Bronchial epithelial cell (primary cell): ENCODE results near the gene EBNA1BP2. TPM values are rescaled to one million over a fixed set of nuclear protein-coding genes. Genes with fewer than 3 reads are reported as not detected.

Experiments
- DNase-seq: peaks from one replicate; pipeline ENCODE4 v3.0.0-alpha.2; 2010; ENCODE audit warnings: low read depth
- FAIRE-seq: peaks from 2 replicates; lab custom pipeline; 2011; peaks lifted over from hg19 to GRCh38; lab: Jason Lieb, UNC
- H3K27me3 ChIP-seq: 2 replicates; pipeline ENCODE4 v1.5.1; 2011; ENCODE audit warnings: low read length; ENCODE audit not compliant: control insufficient read depth, insufficient read depth
- H3K36me3 ChIP-seq: 2 replicates; pipeline ENCODE4 v1.5.1; 2011; ENCODE audit warnings: low read length; ENCODE audit not compliant: control insufficient read depth, insufficient read depth
- H3K4me3 ChIP-seq: 2 replicates; pipeline ENCODE4 v1.5.1; 2011; ENCODE audit warnings: mild to moderate bottlenecking, low read depth, low read length, control low read depth
- total RNA-seq: library from RNA; depleted of rRNA; stranded (reverse); fragments of >200 nt; gene quantifications from 2 replicates; pipeline ENCODE4 v1.2.1, GENCODE V29; 2014
- TF ChIP-seq, protein P1 (sequence below): IDR thresholded peaks from 2 replicates; pipeline ENCODE4 v1.5.1; 2011; ENCODE audit warnings: mild to moderate bottlenecking, moderate library complexity, low read length, control low read depth, inconsistent platforms; ENCODE audit not compliant: insufficient read depth, severe bottlenecking

Gene EBNA1BP2
- total RNA-seq, 1 donor from 2014 or later, result 186 TPM

DNA sequence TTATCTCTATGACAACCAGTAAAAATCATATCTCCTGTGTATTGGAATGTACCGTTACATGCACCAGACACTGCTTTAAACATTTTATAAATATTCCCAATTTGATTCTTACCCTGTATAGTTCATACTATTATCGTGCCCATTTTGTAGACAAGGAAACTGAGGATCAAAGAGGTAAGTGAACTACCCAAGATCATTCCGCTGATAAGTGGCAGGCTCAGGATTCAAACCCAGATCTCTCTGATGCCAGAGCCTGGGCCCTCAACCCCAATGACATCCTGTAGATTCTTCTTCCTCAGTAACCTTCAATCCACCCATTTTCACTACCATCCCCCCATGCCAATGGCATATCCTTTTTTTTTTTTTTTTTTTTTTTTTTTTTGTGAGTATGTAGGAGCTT lies 12.3 kb upstream of the EBNA1BP2 start:
- Histone ChIP-seq H3K36me3 (no peaks in the 10 kb centered on the region), H3K27me3 (no peaks in the 10 kb centered on the region), H3K4me3 (no peak overlapping the region)
- FAIRE-seq (no peak), DNase-seq (no peak)
- TF ChIP-seq, protein P1, sequence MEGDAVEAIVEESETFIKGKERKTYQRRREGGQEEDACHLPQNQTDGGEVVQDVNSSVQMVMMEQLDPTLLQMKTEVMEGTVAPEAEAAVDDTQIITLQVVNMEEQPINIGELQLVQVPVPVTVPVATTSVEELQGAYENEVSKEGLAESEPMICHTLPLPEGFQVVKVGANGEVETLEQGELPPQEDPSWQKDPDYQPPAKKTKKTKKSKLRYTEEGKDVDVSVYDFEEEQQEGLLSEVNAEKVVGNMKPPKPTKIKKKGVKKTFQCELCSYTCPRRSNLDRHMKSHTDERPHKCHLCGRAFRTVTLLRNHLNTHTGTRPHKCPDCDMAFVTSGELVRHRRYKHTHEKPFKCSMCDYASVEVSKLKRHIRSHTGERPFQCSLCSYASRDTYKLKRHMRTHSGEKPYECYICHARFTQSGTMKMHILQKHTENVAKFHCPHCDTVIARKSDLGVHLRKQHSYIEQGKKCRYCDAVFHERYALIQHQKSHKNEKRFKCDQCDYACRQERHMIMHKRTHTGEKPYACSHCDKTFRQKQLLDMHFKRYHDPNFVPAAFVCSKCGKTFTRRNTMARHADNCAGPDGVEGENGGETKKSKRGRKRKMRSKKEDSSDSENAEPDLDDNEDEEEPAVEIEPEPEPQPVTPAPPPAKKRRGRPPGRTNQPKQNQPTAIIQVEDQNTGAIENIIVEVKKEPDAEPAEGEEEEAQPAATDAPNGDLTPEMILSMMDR, result no peak

DNA sequence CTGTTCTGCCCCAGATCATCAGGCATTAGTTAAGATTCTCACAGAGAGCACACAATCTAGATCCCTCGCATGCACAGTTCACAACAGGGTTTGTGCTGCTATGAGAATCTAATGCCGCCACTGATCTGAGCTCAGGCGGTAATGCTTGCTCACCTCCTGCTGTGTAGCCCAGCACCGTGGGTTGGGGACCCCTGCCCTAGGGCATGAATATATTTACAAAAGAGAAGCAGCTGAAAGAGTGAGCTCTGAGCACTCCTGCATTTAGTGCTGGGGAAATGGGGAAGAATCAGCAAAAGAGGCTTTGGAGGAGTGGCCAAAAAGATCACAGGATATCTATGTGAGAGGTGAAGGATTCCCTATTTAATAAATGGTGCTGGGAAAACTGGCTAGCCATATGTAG lies 5.6 kb upstream of the EBNA1BP2 start:
- peaks cover 8% of the 10 kb centered on the region for H3K27me3 ChIP-seq
- no peaks in the 10 kb centered on the region for H3K36me3 ChIP-seq
- DNase-seq (no peak), FAIRE-seq (no peak)
- TF ChIP-seq, protein P1, result no peak
- no peak overlapping the region for H3K4me3 ChIP-seq

DNA sequence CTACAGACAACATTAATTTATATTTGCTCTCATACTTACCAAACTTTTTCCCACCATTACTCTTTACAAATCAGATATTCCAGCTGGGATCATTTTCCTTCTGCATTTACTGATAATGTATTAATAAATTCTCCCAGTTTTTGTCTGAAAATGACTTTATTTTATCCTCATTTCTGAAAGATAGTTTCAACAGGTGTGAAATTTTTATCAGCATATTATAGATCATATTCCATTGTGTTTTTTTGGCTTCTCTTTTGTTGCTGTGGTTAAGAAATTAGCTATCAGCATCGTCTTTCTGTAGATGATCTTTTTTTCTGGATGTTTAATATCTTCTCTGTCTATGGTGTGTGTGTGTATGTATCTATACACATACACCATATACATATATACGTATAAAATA lies 2.8 kb upstream of the EBNA1BP2 start:
- Histone ChIP-seq H3K27me3 (peaks cover 8% of the 10 kb centered on the region), H3K36me3 (peaks cover 3% of the 10 kb centered on the region), H3K4me3 (no peak overlapping the region)
- FAIRE-seq (no peak), DNase-seq (no peak)
- TF ChIP-seq, protein P1, result no peak

DNA sequence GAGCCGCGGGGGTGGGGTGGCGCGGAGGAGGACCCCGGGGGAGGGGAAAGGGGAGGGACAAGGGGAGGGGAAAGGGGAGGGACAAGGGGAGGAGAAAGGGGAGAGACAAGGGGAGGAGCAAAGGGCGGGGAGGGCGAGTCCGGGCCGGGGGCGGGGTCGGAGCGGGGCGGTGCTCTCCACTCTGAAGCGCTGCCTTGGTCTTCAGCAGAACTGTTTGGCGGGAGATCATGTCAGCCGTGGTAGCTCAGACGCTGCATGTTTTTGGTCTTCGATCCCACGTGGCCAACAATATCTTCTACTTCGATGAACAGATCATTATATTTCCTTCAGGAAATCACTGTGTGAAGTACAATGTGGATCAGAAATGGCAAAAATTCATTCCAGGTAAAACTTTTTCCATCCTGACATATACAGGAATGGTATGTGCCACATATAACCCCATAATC lies 460 bp upstream of the EBNA1BP2 start:
- FAIRE-seq (no peak), DNase-seq (peak; percentile 51)
- TF ChIP-seq, protein P1, result no peak
- H3K27me3 ChIP-seq, result peaks cover 6% of the 10 kb centered on the region
- H3K4me3 ChIP-seq, result peak overlapping the region; percentile 87
- H3K36me3 ChIP-seq, result peaks cover 17% of the 10 kb centered on the region

DNA sequence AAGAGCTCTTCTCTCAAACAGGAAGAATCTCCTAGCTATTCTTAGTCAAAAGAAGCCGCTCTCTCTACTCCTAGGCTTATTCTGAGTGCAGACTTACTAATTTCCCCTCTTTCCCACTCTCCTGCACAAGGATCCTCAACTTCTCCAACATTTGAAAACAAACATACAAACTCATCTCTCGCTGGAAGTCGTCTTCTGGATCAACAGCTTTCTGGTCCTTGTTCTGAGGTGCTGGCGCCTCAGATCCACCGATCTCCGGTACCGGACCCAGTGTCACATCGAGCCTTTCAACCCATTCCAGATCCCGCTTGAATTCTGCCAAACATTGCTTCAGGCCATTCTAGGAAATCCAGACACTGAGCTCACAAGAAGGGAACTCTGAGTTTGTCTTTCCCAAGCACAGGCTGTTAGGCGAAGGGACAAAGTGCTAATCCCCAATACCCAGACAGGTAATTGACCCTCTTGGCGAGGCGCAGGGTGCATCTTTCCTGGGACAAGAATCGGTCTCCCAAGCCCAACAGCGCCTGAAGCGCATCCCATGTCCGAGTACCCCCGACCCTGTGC lies 696 bp downstream of the EBNA1BP2 start:
- FAIRE-seq, result no peak

More for the DNA sequence above, 696 bp downstream of the EBNA1BP2 start:
- Histone ChIP-seq H3K36me3 (peaks cover 24% of the 10 kb centered on the region), H3K4me3 (peak overlapping the region; percentile 87), H3K27me3 (no peaks in the 10 kb centered on the region)
- DNase-seq, result no peak
- TF ChIP-seq, protein P1, result no peak
